Fibroblast of the aortic adventitia (primary cell): Measurements from ENCODE around the gene MTURN. TPM values are rescaled to one million over a fixed set of nuclear protein-coding genes. Genes with fewer than 3 reads are reported as not detected.
A peak's percentile ranks its signal among the peaks of the same experiment; 100 is the strongest.

Source experiments
- DNase-seq: peaks from one replicate; pipeline ENCODE4 v3.0.0-alpha.2; 2010; ENCODE audit warnings: low read depth
- H3K4me3 ChIP-seq: 2 replicates; pipeline ENCODE4 v1.5.1; 2011; ENCODE audit warnings: low read depth, mild to moderate bottlenecking, control low read depth, low read length, moderate library complexity
- CTCF ChIP-seq: IDR thresholded peaks from 2 replicates; pipeline ENCODE4 v1.5.1; 2011; ENCODE audit warnings: mild to moderate bottlenecking, low read length, control low read depth, inconsistent platforms; ENCODE audit not compliant: insufficient read depth
- total RNA-seq: library from RNA; depleted of rRNA; stranded (reverse); fragments of >200 nt; gene quantifications from 2 replicates; pipeline ENCODE4 v1.2.3, GENCODE V29; 2012; ENCODE audit warnings: low replicate concordance

MTURN gene
- total RNA-seq, 1 donor, result 29.8 TPM

- peak; percentile 76 for DNase-seq
- H3K4me3 ChIP-seq, result no peak overlapping the region
- peak; percentile 57 for TF ChIP-seq CTCF
Measured at GRCh38 chr7:30164567-30164966, 29.8 kb downstream of the MTURN start.

- DNase-seq, result no peak
- no peak for TF ChIP-seq CTCF
- no peak overlapping the region for H3K4me3 ChIP-seq
Measured at GRCh38 chr7:30165590-30165989, 30.8 kb downstream of the MTURN start.

- no peak for TF ChIP-seq CTCF
- H3K4me3 ChIP-seq, result no peak overlapping the region
- DNase-seq, result no peak
Measured at GRCh38 chr7:30166155-30166840, 31.5 kb downstream of the MTURN start.

- no peak for DNase-seq
- TF ChIP-seq CTCF, result no peak
- no peak overlapping the region for H3K4me3 ChIP-seq
Measured at GRCh38 chr7:30166841-30167235, 32.1 kb downstream of the MTURN start.

GRCh38 chr7:30167901-30168300 is 33.1 kb downstream of the MTURN start:
- TF ChIP-seq CTCF, result no peak
- no peak overlapping the region for H3K4me3 ChIP-seq
- no peak for DNase-seq

GRCh38 chr7:30168835-30169573 is 34.2 kb downstream of the MTURN start:
- peak; percentile 84 for DNase-seq
- H3K4me3 ChIP-seq, result no peak overlapping the region
- TF ChIP-seq CTCF, result no peak
